TTC549 (cell line): ENCODE results near the gene MVK.

ENCODE experiments used
- FAIRE-seq: peaks from 2 replicates; lab custom pipeline; 2012; peaks lifted over from hg19 to GRCh38; lab: Jason Lieb, UNC

Gene MVK

DNA sequence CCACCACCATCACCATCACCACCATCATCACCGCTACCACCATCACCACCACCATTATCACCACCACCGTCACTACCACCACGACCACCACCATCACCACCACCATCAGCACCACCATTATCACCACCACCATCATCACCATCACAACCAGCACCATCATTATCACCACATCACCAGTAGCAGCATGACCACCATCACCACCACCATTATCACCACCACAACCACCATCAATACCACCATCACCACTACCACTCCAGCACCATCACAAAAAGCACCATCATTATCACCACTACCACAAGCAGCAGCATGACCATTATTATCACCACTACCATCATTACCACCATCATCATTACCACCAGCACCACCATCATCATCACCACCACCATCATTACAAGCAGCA, 62.1 kb downstream of the MVK start:
- FAIRE-seq, result no peak

DNA sequence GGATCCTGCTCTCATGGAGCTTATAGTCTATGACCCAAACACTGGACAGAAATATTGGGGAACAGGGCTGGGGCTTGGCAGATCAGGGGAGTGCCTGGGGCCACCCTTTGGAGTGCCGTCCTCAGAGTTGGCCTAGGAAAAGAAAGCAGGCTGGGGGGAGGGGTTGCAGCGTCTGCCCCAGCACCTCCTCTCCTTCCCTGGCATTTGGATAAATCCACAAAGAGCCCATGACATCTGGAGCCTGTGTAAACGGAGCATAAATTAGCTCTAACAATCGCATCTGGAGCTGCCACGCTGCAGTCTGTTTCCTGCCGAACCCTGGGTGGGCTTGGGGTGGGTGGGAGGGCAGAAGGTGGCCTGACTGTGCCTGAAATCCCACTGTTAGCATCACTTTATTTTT, 63.8 kb downstream of the MVK start:
- no peak for FAIRE-seq

DNA sequence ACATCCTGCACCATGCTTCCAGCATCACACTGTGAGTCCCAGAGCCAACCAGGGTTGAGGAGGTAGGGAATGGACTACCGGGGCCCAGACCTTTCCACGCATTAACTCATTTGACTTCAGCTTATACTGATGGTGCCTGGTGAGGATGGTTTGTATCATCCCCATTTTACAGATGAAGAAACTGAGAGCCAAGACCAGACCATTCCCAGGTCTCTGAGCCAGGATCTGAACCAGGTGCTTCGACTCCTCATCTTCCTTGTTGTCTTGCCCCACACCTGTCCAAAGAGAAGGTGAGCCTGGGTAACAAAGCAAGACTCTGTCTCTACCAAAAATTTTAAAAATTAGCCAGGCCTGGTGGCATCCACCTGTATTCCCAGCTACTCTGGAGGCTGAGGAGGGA, 64.4 kb downstream of the MVK start:
- FAIRE-seq, result no peak

DNA sequence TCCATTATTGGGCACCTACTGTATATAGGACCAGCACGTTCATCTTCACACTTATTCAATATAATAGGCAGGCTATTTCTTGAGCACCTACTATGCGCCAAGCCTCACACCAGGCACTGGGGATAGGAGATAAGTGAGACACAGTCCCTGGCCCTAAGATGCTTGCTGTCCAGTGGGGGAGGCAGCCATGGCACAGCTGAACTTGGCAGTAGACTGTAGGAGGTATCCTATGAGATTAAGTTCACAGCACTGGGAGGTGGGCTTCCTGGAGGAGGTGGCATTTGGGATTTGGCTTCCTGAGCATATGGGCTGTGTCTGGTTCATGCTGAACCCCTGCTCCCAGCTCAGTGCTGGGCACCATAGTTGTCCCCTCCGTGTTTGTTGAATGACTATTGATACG, 65.1 kb downstream of the MVK start:
- no peak for FAIRE-seq

DNA sequence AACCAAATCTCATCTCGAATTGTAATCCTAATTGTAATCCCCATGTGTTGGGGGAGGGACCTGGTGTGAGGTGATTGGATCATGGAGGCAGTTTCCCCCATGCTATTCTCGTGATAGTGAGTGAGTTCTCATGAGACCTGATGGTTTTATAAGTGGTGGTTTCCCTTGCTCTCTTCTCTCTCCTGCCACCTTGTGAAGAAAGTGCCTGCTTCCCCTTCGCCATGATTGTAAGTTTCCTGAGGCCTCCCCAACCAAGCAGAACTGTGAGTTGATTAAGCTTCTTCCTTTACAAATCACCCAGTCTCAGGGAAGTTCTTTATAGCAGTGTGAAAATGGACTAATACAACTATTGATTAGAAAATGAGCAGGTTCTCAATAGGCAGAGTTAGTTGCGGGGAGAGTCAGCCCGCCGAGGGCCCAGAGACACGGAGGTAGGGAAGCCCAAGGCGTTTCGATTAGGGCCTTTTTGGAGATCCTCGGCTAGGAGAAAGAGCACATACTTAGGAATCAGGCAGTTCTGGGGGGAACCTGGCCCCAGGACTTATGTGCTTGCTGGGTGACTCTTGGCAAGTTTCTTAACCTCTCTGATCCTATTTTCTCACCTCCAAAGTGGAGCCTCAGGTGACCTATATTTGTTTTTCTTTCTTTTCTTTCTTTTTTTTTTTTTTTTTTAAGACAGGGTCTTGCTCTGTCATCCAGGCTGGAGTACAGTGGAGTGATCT, 65.7 kb downstream of the MVK start:
- FAIRE-seq, result no peak

DNA sequence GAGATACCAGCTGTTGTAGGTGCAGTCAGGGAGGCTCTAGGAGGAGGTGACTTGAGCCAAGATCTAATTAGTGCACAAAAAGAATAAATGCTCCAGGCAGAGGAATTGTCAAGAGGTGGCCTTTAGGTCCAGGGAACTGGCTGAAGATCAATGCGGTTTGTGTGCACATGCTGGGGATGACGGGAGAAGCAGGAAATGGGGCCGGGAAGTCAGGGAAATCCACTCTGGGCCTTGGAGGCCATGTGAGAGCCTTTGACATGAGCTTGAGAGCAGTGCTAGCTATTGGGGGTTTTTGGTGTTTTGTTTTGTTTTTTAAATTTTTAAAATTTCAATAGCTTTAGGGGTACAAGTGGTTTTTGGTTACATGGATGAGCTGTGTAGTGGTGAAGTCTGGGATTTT, 67.4 kb downstream of the MVK start:
- FAIRE-seq, result no peak

DNA sequence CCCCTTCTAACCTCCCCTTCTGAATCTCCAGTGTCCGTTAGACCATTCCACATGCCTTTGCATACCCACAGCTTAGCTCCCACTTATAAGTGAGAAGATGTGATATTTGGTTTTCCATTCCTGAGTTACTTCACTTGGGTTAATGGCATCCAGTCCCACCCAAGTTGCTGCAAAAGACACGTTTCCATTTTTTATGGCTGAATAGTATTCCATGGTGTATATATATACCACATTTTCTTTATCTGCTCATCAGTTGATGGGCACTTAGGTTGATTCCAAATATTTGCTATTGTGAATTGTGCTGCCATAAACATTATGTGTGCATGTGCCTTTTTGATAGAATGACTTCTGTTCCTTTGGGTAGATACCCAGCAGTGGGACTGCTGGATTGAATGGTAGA, 67.8 kb downstream of the MVK start:
- FAIRE-seq, result no peak

DNA sequence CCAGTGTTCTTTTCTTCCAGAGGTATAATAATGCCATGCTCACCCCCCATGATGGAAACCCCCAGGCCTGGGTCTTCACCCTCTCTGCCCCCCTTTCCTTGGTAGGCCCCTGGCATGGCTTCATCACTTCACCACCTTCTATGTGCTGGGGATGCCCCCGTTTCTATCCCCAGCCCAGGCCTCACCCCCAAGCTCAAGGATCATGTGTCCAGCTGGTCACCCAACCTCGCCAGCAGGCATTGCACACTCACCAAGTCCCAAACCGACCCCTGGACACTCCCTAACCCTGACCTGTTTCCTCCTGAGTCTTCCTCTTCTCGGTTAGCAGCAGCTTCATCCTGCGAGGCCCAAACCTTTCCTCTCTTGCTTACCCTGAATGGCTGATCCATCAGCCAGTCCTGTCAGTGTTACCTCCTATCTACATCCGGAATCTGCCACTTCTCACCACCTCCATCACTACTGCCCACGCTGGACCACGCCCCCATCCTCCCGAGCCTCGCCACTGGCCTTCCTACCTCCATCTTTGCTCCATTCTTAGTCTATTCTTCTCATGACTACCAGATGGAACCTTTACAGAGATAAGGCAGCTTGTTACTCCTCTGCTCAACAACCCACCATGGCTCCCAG, 69.0 kb downstream of the MVK start:
- FAIRE-seq, result no peak

DNA sequence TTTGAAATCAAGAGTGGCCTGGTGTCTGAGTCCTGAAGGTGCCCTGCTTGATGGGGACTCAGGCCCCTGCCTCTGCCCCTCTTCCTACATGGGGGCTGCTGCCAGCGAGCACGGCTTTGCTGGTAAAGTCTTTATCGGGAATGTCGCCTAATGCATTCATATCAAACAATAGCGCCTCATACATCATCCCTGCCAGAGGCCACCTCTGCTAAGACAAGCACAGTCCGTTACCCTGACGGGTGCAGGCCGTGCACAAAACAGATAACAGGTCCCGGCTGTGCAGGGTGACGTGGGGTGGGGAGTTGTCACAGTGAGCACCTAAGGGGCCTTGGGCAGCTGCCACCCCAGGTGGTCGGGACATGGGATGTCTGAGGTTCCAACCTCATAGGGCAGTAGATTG, 71.6 kb downstream of the MVK start:
- no peak for FAIRE-seq

DNA sequence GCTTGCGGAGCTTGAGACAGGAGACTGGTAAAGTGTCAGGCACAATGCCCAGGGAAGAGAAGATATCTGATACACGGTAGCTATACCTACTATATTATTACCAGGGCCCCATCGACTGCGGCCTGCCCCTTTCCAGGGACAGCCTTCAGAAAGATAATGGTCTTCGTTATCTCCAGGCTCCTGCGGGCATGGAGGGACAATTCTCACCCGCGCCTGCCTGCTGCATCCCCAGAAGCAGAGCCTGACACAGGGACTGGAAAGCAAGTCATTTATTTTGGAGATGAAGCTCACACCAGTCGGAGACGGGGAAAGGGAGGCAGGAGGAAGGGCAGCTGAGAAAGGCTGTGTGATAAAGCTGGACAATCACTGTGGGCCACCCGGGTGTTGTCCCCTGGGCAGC, 72.1 kb downstream of the MVK start:
- FAIRE-seq, result no peak
